A549 (cell line): ENCODE results near the gene SELENOM. TPM values are rescaled to one million over a fixed set of nuclear protein-coding genes. Genes with fewer than 3 reads are reported as not detected.

ENCODE experiments used
- ATAC-seq, 2 experiments: fragments of 200-7000 bp in 1 of 2; fragments of >200 bp in 1 of 2; cut with Nextera tagmentation in 1 of 2; cut with Tn5 transposase in 1 of 2; 3 replicates each; pipeline versions ENCODE4 v1.8.0 to v1.9.1; 2018 to 2020; ENCODE audit warnings: mild to moderate bottlenecking in 1 of 2, moderate library complexity in 1 of 2
- CTCF ChIA-PET: fragments of 300-600 bp; sonication (Branson Sonifier 250); formaldehyde crosslinking; extraction: SDS; loops from one replicate; lab custom pipeline; 2021; ENCODE audit warnings: antibody characterized with exemption, inconsistent platforms; lab: Yijun Ruan, JAX
- POLR2A ChIA-PET: fragments of 350-600 bp; formaldehyde crosslinking; extraction: SDS; loops from one replicate; lab custom pipeline; 2021; ENCODE audit warnings: antibody characterized with exemption, inconsistent platforms; lab: Yijun Ruan, JAX
- DNase-seq, 2 experiments: peaks; one replicate each; pipeline versions ENCODE4 v3.0.0 to v3.0.0-alpha.2; 2011 to 2016; ENCODE audit warnings: low read depth in 1 of 2, low spot score in 1 of 2
- FAIRE-seq: peaks from 2 replicates; lab custom pipeline; 2011; peaks lifted over from hg19 to GRCh38; lab: Jason Lieb, UNC
- H3K27ac ChIP-seq, 2 experiments: fragments of >200 bp; sonication (Bioruptor Twin); formaldehyde crosslinking; 3 replicates each; pipeline ENCODE4 v1.5.1; 2016 to 2017
- H3K4me1 ChIP-seq: fragments of >200 bp; sonication (Bioruptor Twin); formaldehyde crosslinking; 3 replicates; pipeline ENCODE4 v1.6.1; 2016
- H3K4me2 ChIP-seq: fragments of >200 bp; sonication (Bioruptor Twin); formaldehyde crosslinking; 3 replicates; pipeline ENCODE4 v1.6.1; 2016
- H3K4me3 ChIP-seq: fragments of >200 bp; sonication (Bioruptor Twin); formaldehyde crosslinking; 3 replicates; pipeline ENCODE4 v1.5.1; 2016
- H3K9me3 ChIP-seq: fragments of >200 bp; sonication (Bioruptor Twin); formaldehyde crosslinking; 3 replicates; pipeline ENCODE4 v1.6.1; 2016
- CEBPB ChIP-seq, 2 experiments: fragments of >200 bp in 1 of 2; sonication (Bioruptor Twin) in 1 of 2; formaldehyde crosslinking in 1 of 2; IDR thresholded peaks; 2 replicates each; pipeline ENCODE4 v1.6.1; 2012 to 2016
- CHD2 ChIP-seq: fragments of 150-350 bp; IDR thresholded peaks from 2 replicates; pipeline ENCODE4 v1.6.1; 2014; ENCODE audit warnings: low read length; ENCODE audit not compliant: partially characterized antibody
- CHD4 ChIP-seq: fragments of 200-600 bp; sonication (generic); IDR thresholded peaks from 2 replicates; pipeline ENCODE4 v1.6.1; 2016; ENCODE audit warnings: antibody characterized with exemption, mild to moderate bottlenecking, borderline replicate concordance
- E2F6 ChIP-seq: IDR thresholded peaks from 2 replicates; pipeline ENCODE4 v1.6.1; 2012; ENCODE audit warnings: low read depth, borderline replicate concordance
- FOXS1 ChIP-seq: fragments of 250-450 bp; sonication (Bioruptor Pico); IDR thresholded peaks from 2 replicates; pipeline ENCODE4 v1.5.0; 2020; ENCODE audit warnings: mild to moderate bottlenecking, moderate library complexity
- HES2 ChIP-seq: fragments of >200 bp; sonication (Bioruptor Twin); formaldehyde crosslinking; IDR thresholded peaks from 2 replicates; pipeline ENCODE4 v1.6.1; 2016
- HEYL ChIP-seq: fragments of 250-450 bp; sonication (Bioruptor Pico); IDR thresholded peaks from 2 replicates; pipeline ENCODE4 v1.8.0; 2021; ENCODE audit warnings: mild to moderate bottlenecking, moderate library complexity
- HOXA7 ChIP-seq: fragments of 250-450 bp; sonication (Bioruptor Pico); IDR thresholded peaks from 2 replicates; pipeline ENCODE4 v1.5.0; 2020; ENCODE audit warnings: mild to moderate bottlenecking, moderate library complexity
- HOXB13 ChIP-seq: fragments of 250-450 bp; sonication (Bioruptor Pico); IDR thresholded peaks from 2 replicates; pipeline ENCODE4 v1.5.0; 2020; ENCODE audit warnings: low read depth, mild to moderate bottlenecking, moderate library complexity
- KDM1A ChIP-seq: fragments of 200-600 bp; sonication (generic); IDR thresholded peaks from 2 replicates; pipeline ENCODE4 v1.6.1; 2016; ENCODE audit warnings: low read depth, mild to moderate bottlenecking
- MYC ChIP-seq: IDR thresholded peaks from 2 replicates; pipeline ENCODE4 v1.6.1; 2012; ENCODE audit warnings: mild to moderate bottlenecking, inconsistent platforms, low read length, improper control_type of control experiment, borderline replicate concordance
- NPAS2 ChIP-seq: fragments of 250-450 bp; sonication (Bioruptor Pico); IDR thresholded peaks from 2 replicates; pipeline ENCODE4 v1.8.0; 2022; ENCODE audit warnings: mild to moderate bottlenecking, moderate library complexity, borderline replicate concordance
- PBX3 ChIP-seq: IDR thresholded peaks from 2 replicates; pipeline ENCODE4 v1.6.1; 2012
- PHF8 ChIP-seq: fragments of 200-600 bp; sonication (generic); IDR thresholded peaks from 2 replicates; pipeline ENCODE4 v1.6.1; 2016; ENCODE audit warnings: low read depth, mild to moderate bottlenecking, antibody characterized with exemption, moderate library complexity, borderline replicate concordance
- REST ChIP-seq: fragments of 200-600 bp; sonication (generic); IDR thresholded peaks from 2 replicates; pipeline ENCODE4 v1.6.1; 2016; ENCODE audit warnings: antibody characterized with exemption, mild to moderate bottlenecking, moderate library complexity
- TFCP2L1 ChIP-seq: fragments of 250-450 bp; sonication (Bioruptor Pico); IDR thresholded peaks from 2 replicates; pipeline ENCODE4 v1.5.0; 2021; ENCODE audit warnings: mild to moderate bottlenecking
- TP53 ChIP-seq: fragments of 250-450 bp; sonication (Bioruptor Pico); IDR thresholded peaks from 2 replicates; pipeline ENCODE4 v1.5.0; 2021; ENCODE audit warnings: mild to moderate bottlenecking, moderate library complexity
- ZC3H11A ChIP-seq: fragments of 450-650 bp; IDR thresholded peaks from 2 replicates; pipeline ENCODE4 v1.6.1; 2014; ENCODE audit warnings: antibody characterized with exemption, mild to moderate bottlenecking
- whole genome bisulfite sequencing: methylation state at CpG from one replicate; pipeline ENCODE4 v1.1.6; 2017; ENCODE audit errors: missing lambda C conversion rate; 5-methylcytosine and 5-hydroxymethylcytosine counted together
- polyA plus RNA-seq, 4 experiments: library from polyadenylated mRNA; depleted of rRNA in 3 of 4; stranded (reverse); fragments of >200 nt; fragmentation: RNase III in 1 of 4; extraction: RNeasy Plus Mini Kit Qiagen cat#74134 plus additional on column Dnase treatment in 1 of 4; gene quantifications; 2 replicates in 3 of 4; 3 replicates in 1 of 4; pipeline ENCODE4 v1.2.3, GENCODE V29; 2011 to 2017
- TF ChIP-seq, protein P1 (sequence below): fragments of 150-350 bp; IDR thresholded peaks from 2 replicates; pipeline ENCODE4 v1.6.1; 2014; ENCODE audit warnings: low read depth, mild to moderate bottlenecking, low read length

Gene SELENOM
- polyA plus RNA-seq, 2 of the 4 experiments (the other 2 are of a cell fraction) = 15.3 to 46.5 TPM

DNA sequence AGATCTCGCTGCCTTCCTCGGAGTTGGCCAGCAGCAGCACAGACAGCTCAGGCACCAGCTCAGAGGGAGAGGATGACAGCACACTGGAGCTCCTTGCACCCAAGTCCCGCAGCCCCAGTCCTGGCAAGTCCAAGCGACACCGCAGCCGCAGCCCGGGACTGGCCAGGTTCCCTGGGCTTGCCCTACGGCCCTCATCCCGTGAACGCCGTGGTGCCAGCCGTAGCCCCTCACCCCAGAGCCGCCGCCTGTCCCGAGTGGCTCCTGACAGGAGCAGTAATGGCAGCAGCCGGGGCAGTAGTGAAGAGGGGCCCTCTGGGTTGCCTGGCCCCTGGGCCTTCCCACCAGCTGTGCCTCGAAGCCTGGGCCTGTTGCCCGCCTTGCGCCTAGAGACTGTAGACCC is 26.5 kb upstream of the SELENOM start:
- Histone ChIP-seq H3K4me2 (no peak overlapping the region), H3K9me3 (no peaks in the 10 kb centered on the region), H3K4me3 (no peak overlapping the region), H3K4me1 (no peaks in the 10 kb centered on the region), H3K27ac (no peak overlapping the region)
- ATAC-seq = no peak
- CTCF ChIA-PET = interaction anchor here (0.8 to 2.8 kb wide), 2 partner anchors 15 to 26 kb away, joined by 3 to 15 read pairs; partner anchors contain the start of gene SELENOM
- POLR2A ChIA-PET = no interaction called here
- no peak for TF ChIP-seq HES2
- TF ChIP-seq HEYL (CRISPR knock-in tag) = no peak
- TF ChIP-seq PHF8 = no peak
- TF ChIP-seq CHD4 = no peak
- TF ChIP-seq REST = no peak
- TF ChIP-seq, protein P1, sequence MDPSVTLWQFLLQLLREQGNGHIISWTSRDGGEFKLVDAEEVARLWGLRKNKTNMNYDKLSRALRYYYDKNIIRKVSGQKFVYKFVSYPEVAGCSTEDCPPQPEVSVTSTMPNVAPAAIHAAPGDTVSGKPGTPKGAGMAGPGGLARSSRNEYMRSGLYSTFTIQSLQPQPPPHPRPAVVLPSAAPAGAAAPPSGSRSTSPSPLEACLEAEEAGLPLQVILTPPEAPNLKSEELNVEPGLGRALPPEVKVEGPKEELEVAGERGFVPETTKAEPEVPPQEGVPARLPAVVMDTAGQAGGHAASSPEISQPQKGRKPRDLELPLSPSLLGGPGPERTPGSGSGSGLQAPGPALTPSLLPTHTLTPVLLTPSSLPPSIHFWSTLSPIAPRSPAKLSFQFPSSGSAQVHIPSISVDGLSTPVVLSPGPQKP = no peak
- no peak for TF ChIP-seq ZC3H11A
- TF ChIP-seq MYC = no peak
- no peak for TF ChIP-seq E2F6
- TF ChIP-seq PBX3 = no peak
- TF ChIP-seq KDM1A = no peak
- no peak for TF ChIP-seq TP53
- TF ChIP-seq CHD2 = no peak
- DNase-seq = no peak
- WGBS = 95% methylated on average over 3 of the region's 19 CpGs
- no peak for FAIRE-seq

DNA sequence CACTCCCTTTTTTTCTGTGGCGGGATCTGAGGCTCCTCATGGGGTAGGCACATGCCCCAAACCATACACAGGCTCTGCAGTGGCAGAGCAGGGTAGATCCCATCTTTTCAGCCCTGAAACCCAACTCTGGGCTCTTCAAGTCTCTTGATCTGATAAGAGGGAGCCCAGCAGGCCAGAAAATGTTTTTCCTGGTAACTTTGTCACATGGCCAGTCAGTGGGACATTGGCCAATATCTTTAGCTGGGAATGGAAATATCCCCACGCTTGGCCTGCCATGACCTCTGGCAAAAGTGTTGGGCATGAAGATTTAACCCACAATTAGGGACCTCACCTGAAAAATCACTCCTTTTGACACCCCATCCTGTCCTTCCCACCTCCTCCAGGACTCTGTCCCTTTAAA is 23.5 kb upstream of the SELENOM start:
- Histone ChIP-seq H3K4me2 (no peak overlapping the region), H3K4me1 (no peaks in the 10 kb centered on the region), H3K4me3 (no peak overlapping the region), H3K27ac (no peak overlapping the region), H3K9me3 (no peaks in the 10 kb centered on the region)
- CTCF ChIA-PET = no interaction called here
- POLR2A ChIA-PET = no interaction called here
- ATAC-seq (no peak), FAIRE-seq (no peak), DNase-seq (no peak)
- WGBS = 87% methylated on average over 2 of the region's 2 CpGs
- TF ChIP-seq HOXA7 (CRISPR knock-in tag) = no peak
- no peak for TF ChIP-seq E2F6
- TF ChIP-seq CEBPB (IDR thresholded peaks at IDR 0.05) = no peak
- no peak for TF ChIP-seq PHF8
- TF ChIP-seq TFCP2L1 (CRISPR knock-in tag) = no peak
- no peak for TF ChIP-seq FOXS1 (CRISPR knock-in tag)
- TF ChIP-seq HOXB13 (CRISPR knock-in tag) = no peak
- no peak for TF ChIP-seq NPAS2 (CRISPR knock-in tag)
- no peak for TF ChIP-seq HES2
